Stomach (tissue), 9 donors: ENCODE data around the gene SPOP. TPM values are rescaled to one million over a fixed set of nuclear protein-coding genes. Genes with fewer than 3 reads are reported as not detected.

Experiments
- DNase-seq, 2 donors: peaks; one replicate each; pipeline versions ENCODE4 v3.0.0 to v3.0.0-alpha.2; 2013 to 2019
- H3K27ac ChIP-seq, 5 donors: fragments of 200-600 bp in 4 of 5; sonication (generic) in 4 of 5; one replicate each; pipeline ENCODE4 v1.5.1; 2013 to 2019; ENCODE audit warnings: mild to moderate bottlenecking in 1 of 5, moderate library complexity in 1 of 5
- H3K27me3 ChIP-seq, 3 donors: fragments of 200-600 bp; sonication (generic); one replicate each; pipeline ENCODE4 v1.5.1; 2017 to 2019; ENCODE audit warnings: mixed run types in 1 of 3
- H3K36me3 ChIP-seq, 4 donors: fragments of 200-600 bp; sonication (generic); 1 replicate in 3 of 4; 2 replicates in 1 of 4; pipeline ENCODE4 v1.5.1; 2016 to 2019
- H3K4me1 ChIP-seq, 4 donors: fragments of 200-600 bp; sonication (generic); one replicate each; pipeline ENCODE4 v1.5.1; 2016 to 2019
- H3K4me3 ChIP-seq, 4 donors: fragments of 200-600 bp; sonication (generic) in 3 of 4; one replicate each; pipeline ENCODE4 v1.5.1; 2016 to 2019; ENCODE audit warnings: mild to moderate bottlenecking in 1 of 4
- H3K9me3 ChIP-seq, 4 donors: fragments of 200-600 bp; sonication (generic); one replicate each; pipeline ENCODE4 v1.5.1; 2016 to 2019
- EP300 ChIP-seq: sonication (generic); formaldehyde crosslinking; IDR thresholded peaks from one replicate; pipeline ENCODE4 v1.6.1; 2017; ENCODE audit warnings: antibody characterized with exemption
- POLR2A ChIP-seq, 4 donors: fragments of 450-650 bp; IDR thresholded peaks; one replicate each; pipeline ENCODE4 v1.6.1; 2016; ENCODE audit warnings: antibody characterized with exemption in 4 of 4, control low read depth in 2 of 4, mild to moderate bottlenecking in 1 of 4, moderate library complexity in 1 of 4
- POLR2AphosphoS5 ChIP-seq, 3 donors: sonication (generic); formaldehyde crosslinking; IDR thresholded peaks; one replicate each; pipeline ENCODE4 v1.6.1; 2016; ENCODE audit warnings: antibody characterized with exemption in 3 of 3
- WGBS, 5 donors: extraction: QIAGEN DNeasy Blood & Tissue Kit in 3 of 5; methylation state at CpG; one replicate each; pipeline versions ENCODE4 v1.1.5 to v1.1.7; 2013 to 2018; 5-methylcytosine and 5-hydroxymethylcytosine counted together
- intact Hi-C: fragments of 100-400 bp; cut with DNase I; formaldehyde crosslinking; loops from one replicate; pipeline ENCODE4 v1.15.1; 2023; ENCODE audit warnings: low total_unique reads
- polyA plus RNA-seq, 3 donors: library from polyadenylated mRNA; stranded (reverse); fragments of 200-250 nt; gene quantifications; one replicate each; pipeline ENCODE4 v1.2.3, GENCODE V29; 2013
- total RNA-seq, 5 donors: library from RNA; depleted of rRNA; stranded (reverse); fragments of >200 nt; gene quantifications; one replicate each; pipeline versions ENCODE4 v1.1.0 to v1.2.3, GENCODE V29; 2014 to 2016
- TF ChIP-seq, protein P1 (sequence below), 7 experiments: fragments of 450-650 bp in 4 of 7; fragments of 200-600 bp in 3 of 7; sonication (generic) in 3 of 7; IDR thresholded peaks; one replicate each; pipeline ENCODE4 v1.5.1; 2016 to 2019; ENCODE audit warnings: antibody characterized with exemption in 7 of 7, control low read depth in 2 of 7, mild to moderate bottlenecking in 1 of 7
- donor health status: healthy with polysubstance abuse.
- donor health status: Bipolar disorder and iron deficiency.
- donor health status: healthy.

Gene SPOP
- total and polyA plus RNA-seq, 8 donors: 17.5 to 309 (median 41.6) TPM

DNA sequence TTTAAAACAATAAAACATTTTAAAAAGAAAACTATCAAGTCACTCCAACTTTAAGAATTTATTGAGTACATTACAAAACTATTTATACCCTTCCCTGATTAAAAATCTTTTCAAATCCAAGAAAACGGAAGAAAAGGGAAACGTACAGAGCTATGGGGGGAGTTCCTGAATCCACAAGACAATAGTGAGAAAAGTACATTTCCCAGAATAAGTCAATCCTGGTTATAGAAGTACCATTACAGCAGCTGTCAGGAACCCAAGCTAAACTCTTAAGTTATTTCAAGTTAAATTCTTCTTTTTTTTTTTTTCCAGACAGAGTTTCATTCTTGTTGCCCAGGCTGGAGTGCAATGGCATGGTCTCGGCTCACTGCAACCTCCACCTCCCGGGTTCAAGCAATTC is 45.7 kb downstream of the SPOP start:
- 67 to 93% (median 85%) methylated on average over 4 of the region's 4 CpGs for WGBS, 5 donors
- Histone ChIP-seq H3K27ac (peak overlapping the region in 3 of 5 donors; percentile 18 to 86 (median 48)), H3K9me3 (no peaks in the 10 kb centered on the region), H3K27me3 (no peaks in the 10 kb centered on the region), H3K4me3 (no peak overlapping the region), H3K36me3 (no peaks in the 10 kb centered on the region), H3K4me1 (peaks cover 16 to 99% (median 79%) of the 10 kb centered on the region in 4 donors)
- no peak for TF ChIP-seq POLR2AphosphoS5 (IDR thresholded peaks at IDR 0.05)
- DNase-seq: no peak
- intact Hi-C loops: no loop called here

DNA sequence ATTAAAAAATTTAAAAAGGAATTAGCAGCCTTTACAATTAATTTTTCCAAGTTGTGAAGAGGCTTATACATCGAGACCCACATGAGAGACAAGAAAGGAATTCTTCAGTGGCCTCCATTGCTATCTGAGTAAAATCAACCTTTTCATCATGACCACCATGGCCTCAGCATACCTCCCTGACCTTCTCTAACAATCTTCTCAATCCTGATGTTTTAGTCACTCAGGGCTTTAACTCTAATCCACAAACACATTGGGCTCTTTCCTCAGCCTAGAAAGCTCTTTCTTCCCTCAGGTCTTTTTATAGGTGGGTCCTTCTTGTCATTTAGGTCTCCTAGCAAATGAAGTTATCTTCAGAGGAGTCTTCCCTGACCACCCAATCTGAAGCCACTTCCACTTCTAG is 46.4 kb downstream of the SPOP start:
- peak overlapping the region in 2 of 5 donors; percentile 19 to 86 for H3K27ac ChIP-seq
- peaks cover 16 to 95% (median 76%) of the 10 kb centered on the region in 4 donors for H3K4me1 ChIP-seq
- DNase-seq: no peak
- H3K27me3 ChIP-seq: no peaks in the 10 kb centered on the region
- H3K36me3 ChIP-seq: peaks cover 0 to 4% (median under 1%) of the 10 kb centered on the region in 4 donors
- intact Hi-C loops: no loop called here
- no peaks in the 10 kb centered on the region for H3K9me3 ChIP-seq
- H3K4me3 ChIP-seq: no peak overlapping the region
- 87 to 100% (median 96%) methylated on average over 1 of the region's 1 CpG for WGBS, 5 donors
- TF ChIP-seq, protein P1, sequence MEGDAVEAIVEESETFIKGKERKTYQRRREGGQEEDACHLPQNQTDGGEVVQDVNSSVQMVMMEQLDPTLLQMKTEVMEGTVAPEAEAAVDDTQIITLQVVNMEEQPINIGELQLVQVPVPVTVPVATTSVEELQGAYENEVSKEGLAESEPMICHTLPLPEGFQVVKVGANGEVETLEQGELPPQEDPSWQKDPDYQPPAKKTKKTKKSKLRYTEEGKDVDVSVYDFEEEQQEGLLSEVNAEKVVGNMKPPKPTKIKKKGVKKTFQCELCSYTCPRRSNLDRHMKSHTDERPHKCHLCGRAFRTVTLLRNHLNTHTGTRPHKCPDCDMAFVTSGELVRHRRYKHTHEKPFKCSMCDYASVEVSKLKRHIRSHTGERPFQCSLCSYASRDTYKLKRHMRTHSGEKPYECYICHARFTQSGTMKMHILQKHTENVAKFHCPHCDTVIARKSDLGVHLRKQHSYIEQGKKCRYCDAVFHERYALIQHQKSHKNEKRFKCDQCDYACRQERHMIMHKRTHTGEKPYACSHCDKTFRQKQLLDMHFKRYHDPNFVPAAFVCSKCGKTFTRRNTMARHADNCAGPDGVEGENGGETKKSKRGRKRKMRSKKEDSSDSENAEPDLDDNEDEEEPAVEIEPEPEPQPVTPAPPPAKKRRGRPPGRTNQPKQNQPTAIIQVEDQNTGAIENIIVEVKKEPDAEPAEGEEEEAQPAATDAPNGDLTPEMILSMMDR (IDR thresholded peaks at IDR 0.05): no peak
- TF ChIP-seq POLR2AphosphoS5 (IDR thresholded peaks at IDR 0.05) (no peak), POLR2A (IDR thresholded peaks at IDR 0.05) (no peak), EP300 (no peak)

GRCh38 chr17:49630113-49630900 is 47.6 kb downstream of the SPOP start:
- Histone ChIP-seq H3K4me1 (peaks cover 17 to 98% (median 73%) of the 10 kb centered on the region in 4 donors), H3K36me3 (peaks cover 0 to 15% (median 5%) of the 10 kb centered on the region in 4 donors), H3K27me3 (no peaks in the 10 kb centered on the region), H3K27ac (peak overlapping the region in 2 of 5 donors; percentile 39 to 69), H3K9me3 (no peaks in the 10 kb centered on the region), H3K4me3 (no peak overlapping the region)
- TF ChIP-seq, protein P1 (IDR thresholded peaks at IDR 0.05): no peak
- TF ChIP-seq POLR2AphosphoS5 (IDR thresholded peaks at IDR 0.05): no peak
- TF ChIP-seq EP300: no peak
- no peak for TF ChIP-seq POLR2A (IDR thresholded peaks at IDR 0.05)
- WGBS, 5 donors: 70 to 79% (median 76%) methylated on average over 6 of the region's 6 CpGs
- DNase-seq: no peak
- intact Hi-C loops: no loop called here

DNA sequence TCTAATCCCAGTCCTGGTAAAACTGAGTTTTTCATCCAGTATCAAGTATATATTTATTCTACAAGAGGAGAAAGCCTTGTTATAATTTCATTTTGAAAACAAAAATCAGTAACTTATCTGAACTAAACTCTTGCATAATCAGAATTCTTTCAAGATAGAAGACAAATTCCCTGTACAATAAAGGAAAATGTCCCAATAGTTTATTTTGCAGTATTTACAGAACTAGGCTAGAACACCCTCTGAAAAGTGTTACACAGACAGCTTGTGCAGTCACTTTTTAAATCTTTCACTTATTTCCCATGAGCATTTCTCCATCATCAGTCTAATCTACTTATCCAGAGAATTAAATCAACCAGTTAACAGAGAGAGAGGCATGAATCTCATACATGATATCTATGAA is 48.5 kb downstream of the SPOP start:
- Histone ChIP-seq H3K36me3 (peaks cover 0 to 18% (median 5%) of the 10 kb centered on the region in 4 donors), H3K27ac (peak overlapping the region in 2 of 5 donors; percentile 30 to 69), H3K27me3 (no peaks in the 10 kb centered on the region), H3K9me3 (no peaks in the 10 kb centered on the region), H3K4me1 (peaks cover 22 to 98% (median 76%) of the 10 kb centered on the region in 4 donors), H3K4me3 (no peak overlapping the region)
- no peak for TF ChIP-seq POLR2A (IDR thresholded peaks at IDR 0.05)
- TF ChIP-seq, protein P1 (IDR thresholded peaks at IDR 0.05): no peak
- no peak for TF ChIP-seq POLR2AphosphoS5 (IDR thresholded peaks at IDR 0.05)
- no peak for TF ChIP-seq EP300
- no peak for DNase-seq
- intact Hi-C loops: no loop called here

GRCh38 chr17:49624896-49625295 is 53.0 kb downstream of the SPOP start:
- no peak for DNase-seq
- TF ChIP-seq, protein P1 (IDR thresholded peaks at IDR 0.05): no peak
- TF ChIP-seq POLR2AphosphoS5 (IDR thresholded peaks at IDR 0.05) (no peak), POLR2A (IDR thresholded peaks at IDR 0.05) (no peak), EP300 (no peak)
- Histone ChIP-seq H3K36me3 (peaks cover 22 to 49% (median 37%) of the 10 kb centered on the region in 4 donors), H3K9me3 (no peaks in the 10 kb centered on the region), H3K27ac (peak overlapping the region in 2 of 5 donors; percentile 27 to 39), H3K4me1 (peaks cover 6 to 63% (median 46%) of the 10 kb centered on the region in 4 donors), H3K4me3 (no peak overlapping the region), H3K27me3 (no peaks in the 10 kb centered on the region)
- 34 to 77% (median 51%) methylated on average over 3 of the region's 3 CpGs for WGBS, 5 donors
- intact Hi-C loops: no loop called here
